Activated naive CD4-positive, alpha-beta T cell treated with anti-CD3 and anti-CD28 coated beads for 36 hours (primary cell): ENCODE data around the gene NXF1. TPM values are rescaled to one million over a fixed set of nuclear protein-coding genes. Genes with fewer than 3 reads are reported as not detected.

ENCODE experiments used
- CTCF ChIA-PET: fragments of 350-600 bp; sonication (Branson Sonifier 250); formaldehyde crosslinking; loops from one replicate; lab custom pipeline; 2021; ENCODE audit warnings: antibody characterized with exemption; lab: Charles Lee
- DNase-seq: peaks from one replicate; pipeline ENCODE4 v3.0.0-alpha.2; 2020
- H3K27ac Mint-ChIP-seq: one replicate; pipeline ENCODE4 v1.8.0; 2021; ENCODE audit warnings: mild to moderate bottlenecking, mixed read lengths
- H3K27me3 Mint-ChIP-seq: one replicate; pipeline ENCODE4 v1.8.0; 2021; ENCODE audit warnings: low read depth, mixed read lengths
- H3K36me3 Mint-ChIP-seq: one replicate; pipeline ENCODE4 v1.8.0; 2021; ENCODE audit warnings: low read depth, mixed read lengths
- H3K4me1 Mint-ChIP-seq: one replicate; pipeline ENCODE4 v1.8.0; 2021; ENCODE audit warnings: low read depth, mixed read lengths
- H3K4me3 Mint-ChIP-seq: one replicate; pipeline ENCODE4 v1.8.0; 2021; ENCODE audit warnings: mild to moderate bottlenecking, moderate library complexity, mixed read lengths
- H3K9me3 Mint-ChIP-seq: one replicate; pipeline ENCODE4 v1.8.0; 2021; ENCODE audit warnings: mixed read lengths
- intact Hi-C: fragments of 100-400 bp; cut with micrococcal nuclease; formaldehyde crosslinking; loops from one replicate; pipeline ENCODE4 v1.15.1; 2023
- total RNA-seq, 2 experiments: library from RNA; stranded (reverse); gene quantifications; one replicate each; pipeline ENCODE4 v1.2.3, GENCODE V29; 2021

The NXF1 gene
- total RNA-seq, 2 experiments from 2014 or later = 44.6 to 46.0 TPM

GRCh38 chr11:62799486-62799885 lies 5.8 kb downstream of the NXF1 start:
- peaks cover 65% of the 10 kb centered on the region for H3K36me3 Mint-ChIP-seq
- CTCF ChIA-PET = no interaction called here

GRCh38 chr11:62796281-62796680 lies 9.0 kb downstream of the NXF1 start:
- H3K4me1 Mint-ChIP-seq = peaks cover 13% of the 10 kb centered on the region
- no peak overlapping the region for H3K4me3 Mint-ChIP-seq
- H3K36me3 Mint-ChIP-seq = peaks cover 59% of the 10 kb centered on the region
- H3K9me3 Mint-ChIP-seq = no peaks in the 10 kb centered on the region
- no peak overlapping the region for H3K27ac Mint-ChIP-seq
- H3K27me3 Mint-ChIP-seq = no peaks in the 10 kb centered on the region
- no peak for DNase-seq
- CTCF ChIA-PET = interaction anchor here (0.7 to 4.0 kb wide), 3 partner anchors 8 to 40 kb away, joined by 3 to 24 read pairs (median 4); partner anchors contain the start of gene TMEM179B
- intact Hi-C loops = no loop called here

More at GRCh38 chr11:62799486-62799885, 5.8 kb downstream of the NXF1 start:
- no peak for DNase-seq
- intact Hi-C loops = no loop called here
- H3K4me3 Mint-ChIP-seq = no peak overlapping the region
- H3K4me1 Mint-ChIP-seq = peaks cover 24% of the 10 kb centered on the region
- no peak overlapping the region for H3K27ac Mint-ChIP-seq
- H3K27me3 Mint-ChIP-seq = no peaks in the 10 kb centered on the region
- H3K9me3 Mint-ChIP-seq = no peaks in the 10 kb centered on the region

GRCh38 chr11:62794201-62794775 lies 11.0 kb downstream of the NXF1 start:
- Mint-ChIP-seq H3K27me3 (no peaks in the 10 kb centered on the region), H3K4me3 (no peak overlapping the region), H3K27ac (peak overlapping the region; percentile 36), H3K36me3 (peaks cover 60% of the 10 kb centered on the region), H3K4me1 (peaks cover 29% of the 10 kb centered on the region), H3K9me3 (no peaks in the 10 kb centered on the region)
- CTCF ChIA-PET = interaction anchor here (0.6 to 4.0 kb wide), 4 partner anchors 8 to 58 kb away, joined by 3 to 24 read pairs (median 4); partner anchors contain the start of genes STX5 and TMEM179B
- DNase-seq = no peak
- intact Hi-C loops = no loop called here

- H3K27me3 Mint-ChIP-seq = no peaks in the 10 kb centered on the region
- peaks cover 47% of the 10 kb centered on the region for H3K4me1 Mint-ChIP-seq
- peaks cover 49% of the 10 kb centered on the region for H3K36me3 Mint-ChIP-seq
- H3K4me3 Mint-ChIP-seq = peak overlapping the region; percentile 85
- H3K27ac Mint-ChIP-seq = peak overlapping the region; percentile 90
- peak; percentile 28 for DNase-seq
- intact Hi-C loops = loop anchor here (1.0 kb wide), 3 partner anchors 13 to 49 kb away; partner anchors contain the start of gene NXF1
- CTCF ChIA-PET = interaction anchor here (0.7 kb wide), 1 partner anchor 32 kb away, joined by 3 read pairs; no protein-coding TSS in a partner anchor
- no peaks in the 10 kb centered on the region for H3K9me3 Mint-ChIP-seq
These were observed 13.1 kb downstream of the NXF1 start for GRCh38 chr11:62792202-62792575.

- peak within 1 kb of the TSS; percentile 85 for H3K4me3 Mint-ChIP-seq
- H3K27ac Mint-ChIP-seq = peak within 1 kb of the TSS; percentile 90
- CTCF ChIA-PET = interaction anchor here (0.7 to 1.1 kb wide), 3 partner anchors 32 to 70 kb away, joined by 3 to 4 read pairs (median 4); no protein-coding TSS in a partner anchor
- intact Hi-C loops = loop anchor here (1.0 kb wide), 3 partner anchors 14 to 50 kb away; partner anchors contain the start of gene NXF1
- peaks cover 44% of the 10 kb centered on the region for H3K36me3 Mint-ChIP-seq
- peaks cover 47% of the 10 kb centered on the region for H3K4me1 Mint-ChIP-seq
- no peaks in the 10 kb centered on the region for H3K27me3 Mint-ChIP-seq
- DNase-seq = peak; percentile 92
- H3K9me3 Mint-ChIP-seq = no peaks in the 10 kb centered on the region
These were observed 13.6 kb downstream of the NXF1 start, which contains the start of gene TMEM223 for GRCh38 chr11:62791501-62792201. TMEM223 (minus strand) TSS chr11:62792006; CDS start chr11:62791994, 12 bp downstream.

GRCh38 chr11:62789576-62789975 lies 15.7 kb downstream of the NXF1 start:
- Mint-ChIP-seq H3K4me1 (peaks cover 55% of the 10 kb centered on the region), H3K4me3 (peak overlapping the region; percentile 92), H3K27ac (peak overlapping the region; percentile 93), H3K27me3 (no peaks in the 10 kb centered on the region), H3K36me3 (peaks cover 28% of the 10 kb centered on the region), H3K9me3 (no peaks in the 10 kb centered on the region)
- intact Hi-C loops = loop anchor here (5.0 kb wide), 1 partner anchor 233 kb away; no protein-coding TSS in a partner anchor
- DNase-seq = no peak
- CTCF ChIA-PET = interaction anchor here (0.7 to 1.6 kb wide), 3 partner anchors 43 to 69 kb away, joined by 3 to 4 read pairs (median 3); partner anchors contain the start of gene TEX54

- CTCF ChIA-PET = interaction anchor here (0.7 to 1.6 kb wide), 3 partner anchors 17 to 44 kb away, joined by 3 to 5 read pairs (median 4); partner anchors contain the start of genes NXF1 and TEX54
- intact Hi-C loops = loop anchor here (5.0 kb wide), 1 partner anchor 233 kb away; no protein-coding TSS in a partner anchor
- Mint-ChIP-seq H3K9me3 (no peaks in the 10 kb centered on the region), H3K4me1 (peaks cover 53% of the 10 kb centered on the region), H3K27ac (peak overlapping the region; percentile 93), H3K27me3 (no peaks in the 10 kb centered on the region), H3K36me3 (peaks cover 22% of the 10 kb centered on the region), H3K4me3 (peak overlapping the region; percentile 92)
- DNase-seq = no peak
These were observed 16.2 kb downstream of the NXF1 start for GRCh38 chr11:62788991-62789390.

GRCh38 chr11:62787005-62787759 lies 18.1 kb downstream of the NXF1 start, which contains the start of gene TMEM179B:
TMEM179B (plus strand) TSS chr11:62787402; CDS start chr11:62787432, 30 bp downstream.
- Mint-ChIP-seq H3K9me3 (no peaks in the 10 kb centered on the region), H3K27ac (peak within 1 kb of the TSS; percentile 93), H3K4me1 (peaks cover 47% of the 10 kb centered on the region), H3K4me3 (peak within 1 kb of the TSS; percentile 92), H3K27me3 (no peaks in the 10 kb centered on the region), H3K36me3 (peaks cover 17% of the 10 kb centered on the region)
- CTCF ChIA-PET = interaction anchor here (0.5 to 3.9 kb wide), 28 partner anchors 9 to 236 kb away, joined by 3 to 53 read pairs (median 6); partner anchors contain the start of genes HNRNPUL2, NXF1, STX5 and TAF6L
- DNase-seq = peak; percentile 99
- intact Hi-C loops = loop anchor here (1.0 to 5.0 kb wide), 10 partner anchors 16 to 235 kb away; partner anchors contain the start of genes NXF1, POLR2G, TAF6L and TTC9C

- no peaks in the 10 kb centered on the region for H3K9me3 Mint-ChIP-seq
- H3K4me1 Mint-ChIP-seq = peaks cover 43% of the 10 kb centered on the region
- peak overlapping the region; percentile 89 for H3K27ac Mint-ChIP-seq
- H3K4me3 Mint-ChIP-seq = peak overlapping the region; percentile 79
- H3K36me3 Mint-ChIP-seq = peaks cover 15% of the 10 kb centered on the region
- H3K27me3 Mint-ChIP-seq = no peaks in the 10 kb centered on the region
- CTCF ChIA-PET = interaction anchor here (0.6 to 3.9 kb wide), 34 partner anchors 9 to 237 kb away, joined by 3 to 53 read pairs (median 5); partner anchors contain the start of genes HNRNPUL2, NXF1, POLR2G and STX5
- intact Hi-C loops = loop anchor here (1.0 to 5.0 kb wide), 11 partner anchors 15 to 236 kb away; partner anchors contain the start of genes NXF1, POLR2G, TAF6L and TTC9C
- DNase-seq = peak; percentile 87
These were observed 18.8 kb downstream of the NXF1 start for GRCh38 chr11:62786318-62787004.

GRCh38 chr11:62782753-62783152 lies 22.5 kb downstream of the NXF1 start:
- Mint-ChIP-seq H3K4me1 (peaks cover 11% of the 10 kb centered on the region), H3K4me3 (no peak overlapping the region), H3K9me3 (no peaks in the 10 kb centered on the region), H3K27me3 (no peaks in the 10 kb centered on the region), H3K36me3 (peaks cover 13% of the 10 kb centered on the region), H3K27ac (no peak overlapping the region)
- CTCF ChIA-PET = no interaction called here
- intact Hi-C loops = no loop called here
- DNase-seq = no peak

- no peak overlapping the region for H3K4me3 Mint-ChIP-seq
- DNase-seq = no peak
- intact Hi-C loops = no loop called here
- peaks cover 11% of the 10 kb centered on the region for H3K4me1 Mint-ChIP-seq
- peak overlapping the region; percentile 66 for H3K27ac Mint-ChIP-seq
- H3K27me3 Mint-ChIP-seq = no peaks in the 10 kb centered on the region
- CTCF ChIA-PET = no interaction called here
- no peaks in the 10 kb centered on the region for H3K9me3 Mint-ChIP-seq
- peaks cover 13% of the 10 kb centered on the region for H3K36me3 Mint-ChIP-seq
These were observed 26.8 kb downstream of the NXF1 start for GRCh38 chr11:62778441-62778840.
